Upper lobe of right lung (tissue), 1 donor: ENCODE results near the gene MANF. TPM values are rescaled to one million over a fixed set of nuclear protein-coding genes. Genes with fewer than 3 reads are reported as not detected.

ENCODE experiments used
- ATAC-seq: fragments of 200-7000 bp; cut with Tn5 transposase; one replicate; pipeline ENCODE4 v1.9.1; 2020; ENCODE audit warnings: mild to moderate bottlenecking, moderate library complexity
- DNase-seq: peaks from one replicate; pipeline ENCODE4 v3.0.0-alpha.2; 2020
- H3K27ac ChIP-seq: fragments of 200-600 bp; one replicate; pipeline ENCODE4 v1.8.0; 2022
- H3K27me3 ChIP-seq: fragments of 200-600 bp; one replicate; pipeline ENCODE4 v1.8.0; 2022; ENCODE audit warnings: mild to moderate bottlenecking
- H3K36me3 ChIP-seq: fragments of 200-600 bp; one replicate; pipeline ENCODE4 v1.8.0; 2022
- H3K4me1 ChIP-seq: fragments of 200-600 bp; one replicate; pipeline ENCODE4 v1.8.0; 2022
- H3K4me3 ChIP-seq: fragments of 200-600 bp; one replicate; pipeline ENCODE4 v1.8.0; 2022; ENCODE audit warnings: mild to moderate bottlenecking
- H3K9me3 ChIP-seq: fragments of 200-600 bp; one replicate; pipeline ENCODE4 v1.8.0; 2022
- CTCF ChIP-seq: fragments of 200-600 bp; IDR thresholded peaks from one replicate; pipeline ENCODE4 v1.8.0; 2022; ENCODE audit warnings: antibody characterized with exemption
- intact Hi-C: fragments of 100-400 bp; cut with DNase I; formaldehyde crosslinking; loops from one replicate; pipeline ENCODE4 v1.11.0; 2022
- total RNA-seq: library from RNA; stranded (reverse); fragmentation: NEBNext Ultra II Directional; extraction: Animal tissue kit (Norgen Biotek cat#: 25700); gene quantifications from one replicate; pipeline ENCODE4 v1.2.1, GENCODE V29; 2021
- donor health status: DM: no; HTN: yes; CAD: no; lungs with severe emphysema.

The MANF gene
- total RNA-seq, 1 donor from 2014 or later = 80.3 TPM

- no peak for DNase-seq
- Histone ChIP-seq H3K9me3 (no peaks in the 10 kb centered on the region), H3K27me3 (no peaks in the 10 kb centered on the region), H3K4me3 (no peak overlapping the region), H3K4me1 (no peaks in the 10 kb centered on the region), H3K27ac (no peak overlapping the region), H3K36me3 (no peaks in the 10 kb centered on the region)
- TF ChIP-seq CTCF = no peak
- intact Hi-C loops = no loop called here
- no peak for ATAC-seq
Measured at GRCh38 chr3:51374456-51374855, 10.6 kb upstream of the MANF start.

GRCh38 chr3:51375136-51375535 is 10.0 kb upstream of the MANF start:
- intact Hi-C loops = no loop called here
- ATAC-seq (no peak), DNase-seq (no peak)
- Histone ChIP-seq H3K27ac (no peak overlapping the region), H3K27me3 (no peaks in the 10 kb centered on the region), H3K4me1 (no peaks in the 10 kb centered on the region), H3K9me3 (no peaks in the 10 kb centered on the region), H3K36me3 (no peaks in the 10 kb centered on the region), H3K4me3 (no peak overlapping the region)
- TF ChIP-seq CTCF = no peak

GRCh38 chr3:51375571-51375970 is 9.5 kb upstream of the MANF start:
- no peaks in the 10 kb centered on the region for H3K36me3 ChIP-seq
- no peaks in the 10 kb centered on the region for H3K4me1 ChIP-seq
- no peak overlapping the region for H3K27ac ChIP-seq
- intact Hi-C loops = no loop called here
- H3K9me3 ChIP-seq = no peaks in the 10 kb centered on the region
- no peaks in the 10 kb centered on the region for H3K27me3 ChIP-seq
- TF ChIP-seq CTCF = no peak
- no peak overlapping the region for H3K4me3 ChIP-seq
- ATAC-seq (no peak), DNase-seq (no peak)

- H3K4me3 ChIP-seq = no peak overlapping the region
- no peaks in the 10 kb centered on the region for H3K36me3 ChIP-seq
- no peak for ATAC-seq
- H3K4me1 ChIP-seq = no peaks in the 10 kb centered on the region
- H3K9me3 ChIP-seq = no peaks in the 10 kb centered on the region
- no peaks in the 10 kb centered on the region for H3K27me3 ChIP-seq
- intact Hi-C loops = no loop called here
- no peak for TF ChIP-seq CTCF
- H3K27ac ChIP-seq = no peak overlapping the region
- no peak for DNase-seq
Measured at GRCh38 chr3:51378065-51378464, 7.0 kb upstream of the MANF start.

- Histone ChIP-seq H3K27me3 (no peaks in the 10 kb centered on the region), H3K27ac (no peak overlapping the region), H3K4me3 (no peak overlapping the region), H3K4me1 (peaks cover 4% of the 10 kb centered on the region), H3K36me3 (no peaks in the 10 kb centered on the region), H3K9me3 (no peaks in the 10 kb centered on the region)
- no peak for ATAC-seq
- no peak for DNase-seq
- intact Hi-C loops = no loop called here
- no peak for TF ChIP-seq CTCF
Measured at GRCh38 chr3:51378726-51379125, 6.4 kb upstream of the MANF start.

GRCh38 chr3:51379301-51379700 is 5.8 kb upstream of the MANF start:
- no peak for ATAC-seq
- no peak overlapping the region for H3K27ac ChIP-seq
- TF ChIP-seq CTCF = no peak
- H3K36me3 ChIP-seq = no peaks in the 10 kb centered on the region
- no peaks in the 10 kb centered on the region for H3K27me3 ChIP-seq
- intact Hi-C loops = no loop called here
- H3K9me3 ChIP-seq = no peaks in the 10 kb centered on the region
- no peak overlapping the region for H3K4me3 ChIP-seq
- H3K4me1 ChIP-seq = peaks cover 7% of the 10 kb centered on the region
- no peak for DNase-seq
